ENCODE results near the gene LZTFL1.

LZTFL1 gene

GRCh38 chr3:45785605-45786150 is 56.2 kb downstream of the LZTFL1 start:
- no peak for TF ChIP-seq CTCF (IDR thresholded peaks at IDR 0.05; ENCODE audit: low read depth, low read length)
- DNase-seq (ENCODE audit: extremely low read depth, low read depth), result no peak

- no peak for TF ChIP-seq CTCF (IDR thresholded peaks at IDR 0.05; ENCODE audit: low read depth, low read length)
- no peak for DNase-seq (ENCODE audit: extremely low read depth, low read depth)
Measured at GRCh38 chr3:45783667-45784066, 58.3 kb downstream of the LZTFL1 start.

- DNase-seq (ENCODE audit: extremely low read depth, low read depth), result no peak
- TF ChIP-seq CTCF (IDR thresholded peaks at IDR 0.05; ENCODE audit: low read depth, low read length), result no peak
Measured at GRCh38 chr3:45782381-45782780, 59.5 kb downstream of the LZTFL1 start.

- no peak for DNase-seq (ENCODE audit: extremely low read depth, low read depth)
- TF ChIP-seq CTCF (IDR thresholded peaks at IDR 0.05; ENCODE audit: low read depth, low read length), result no peak
Measured at GRCh38 chr3:45781841-45782240, 60.1 kb downstream of the LZTFL1 start.

DNA sequence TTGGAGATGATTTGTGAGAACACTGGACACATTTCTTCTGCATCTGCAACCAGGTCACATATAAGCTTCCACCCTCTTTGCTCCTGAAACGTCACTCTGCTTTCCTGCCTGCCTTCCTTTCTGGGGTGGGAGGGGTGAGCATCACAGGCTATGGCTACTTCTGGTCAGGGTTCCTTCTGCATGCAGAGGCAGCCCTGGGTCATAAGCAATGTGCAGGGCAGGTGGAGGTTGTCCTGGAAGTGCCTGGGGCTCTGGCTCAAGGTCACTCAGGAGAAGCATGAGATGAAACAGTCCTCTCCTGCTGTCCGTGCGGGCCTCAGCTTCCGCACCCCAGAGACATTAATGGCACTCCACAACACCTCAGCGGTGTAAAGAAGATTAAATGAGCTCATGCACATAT is 60.6 kb downstream of the LZTFL1 start:
- TF ChIP-seq CTCF (IDR thresholded peaks at IDR 0.05; ENCODE audit: low read depth, low read length), result no peak
- no peak for DNase-seq (ENCODE audit: extremely low read depth, low read depth)

GRCh38 chr3:45779746-45780735 is 61.9 kb downstream of the LZTFL1 start:
- TF ChIP-seq CTCF (IDR thresholded peaks at IDR 0.05; ENCODE audit: low read depth, low read length), result no peak
- DNase-seq (ENCODE audit: extremely low read depth, low read depth), result no peak

- no peak for TF ChIP-seq CTCF (IDR thresholded peaks at IDR 0.05; ENCODE audit: low read depth, low read length)
- no peak for DNase-seq (ENCODE audit: extremely low read depth, low read depth)
Measured at GRCh38 chr3:45778761-45779201, 63.1 kb downstream of the LZTFL1 start.
